SIG-M5 (cell line): ENCODE measurements around the gene WDR75.
"Not testable (repeated sequence)": the region's sequence is repeated elsewhere in the genome, so short reads cannot be mapped to it uniquely, and the experiment has no call there.

Experiments used
- DNase-seq: peaks from one replicate; lab custom pipeline; 2025; lab: John Stamatoyannopoulos, UW

Gene WDR75

DNA sequence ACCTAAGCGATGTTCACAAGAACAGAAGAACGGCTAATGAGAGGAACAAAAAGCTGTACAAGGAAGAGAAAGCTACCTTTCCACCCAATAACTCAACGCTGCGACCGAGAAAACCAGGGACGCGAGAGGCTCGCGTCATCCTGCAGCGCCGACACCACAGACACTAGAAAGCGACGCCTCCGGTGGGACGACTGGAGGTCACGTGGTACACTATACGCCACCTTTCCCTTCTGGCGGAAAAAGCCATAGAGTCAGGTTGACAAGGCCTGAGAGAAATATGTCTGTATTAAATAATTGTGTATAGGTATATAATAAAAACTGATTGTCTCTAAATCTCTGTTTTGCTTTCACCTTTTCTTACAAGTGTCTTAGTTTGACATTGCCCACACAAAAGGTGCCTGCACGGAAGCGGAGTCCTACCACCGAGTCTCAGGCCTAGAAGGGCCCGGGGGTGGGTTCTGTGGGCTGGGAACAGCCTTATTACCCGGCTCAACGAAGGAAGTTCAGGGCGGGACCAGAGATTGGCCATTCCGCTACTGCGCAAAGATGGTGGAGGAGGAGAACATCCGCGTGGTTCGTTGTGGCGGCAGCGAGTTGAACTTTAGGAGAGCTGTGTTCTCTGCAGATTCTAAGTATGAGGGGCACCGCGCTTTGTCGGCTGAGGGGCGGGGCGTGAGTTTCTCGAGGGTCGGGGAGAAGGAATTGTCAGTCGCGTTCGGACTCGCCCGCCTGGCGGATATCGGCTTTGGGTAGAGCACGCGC is at the start of gene WDR75:
WDR75 (plus strand) TSS at position 528 of the 762 bp plus-strand sequence; CDS start at position 547, 19 bp downstream.
- DNase-seq = peak; percentile 75

DNA sequence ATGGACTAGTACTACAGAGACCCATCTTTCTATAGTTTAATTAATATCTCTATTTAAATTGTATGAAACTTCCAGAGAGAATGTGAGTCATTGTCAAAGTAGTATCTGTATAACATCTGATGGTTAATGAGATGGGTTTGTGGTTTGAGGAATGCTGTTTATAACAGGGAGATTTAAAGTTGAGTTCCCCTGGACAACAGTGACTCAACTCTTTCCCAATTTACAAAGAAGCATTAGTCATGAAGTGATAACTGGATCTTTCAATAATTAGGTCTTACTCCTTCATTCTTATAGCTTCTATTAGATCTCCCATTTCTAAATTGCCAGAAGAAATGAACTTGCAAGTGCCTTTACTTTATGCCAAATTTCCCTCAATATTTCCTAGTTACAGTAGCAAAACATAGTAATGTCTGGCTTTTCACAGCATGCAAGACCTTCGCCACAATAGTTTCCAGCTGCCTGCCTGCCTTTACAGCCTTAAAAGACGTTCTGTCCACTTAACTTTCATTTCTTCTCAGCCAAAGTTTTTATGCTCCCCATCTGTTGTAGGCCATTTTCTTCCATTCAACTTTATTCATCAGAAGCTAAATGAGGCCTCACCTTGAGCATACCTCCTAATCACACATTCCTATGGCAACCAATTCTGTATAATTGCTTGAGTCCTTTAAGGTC is 47.7 kb upstream of the WDR75 start:
- no peak for DNase-seq

- DNase-seq = no peak
Observed at GRCh38 chr2:189394525-189394924, 46.7 kb upstream of the WDR75 start.

DNA sequence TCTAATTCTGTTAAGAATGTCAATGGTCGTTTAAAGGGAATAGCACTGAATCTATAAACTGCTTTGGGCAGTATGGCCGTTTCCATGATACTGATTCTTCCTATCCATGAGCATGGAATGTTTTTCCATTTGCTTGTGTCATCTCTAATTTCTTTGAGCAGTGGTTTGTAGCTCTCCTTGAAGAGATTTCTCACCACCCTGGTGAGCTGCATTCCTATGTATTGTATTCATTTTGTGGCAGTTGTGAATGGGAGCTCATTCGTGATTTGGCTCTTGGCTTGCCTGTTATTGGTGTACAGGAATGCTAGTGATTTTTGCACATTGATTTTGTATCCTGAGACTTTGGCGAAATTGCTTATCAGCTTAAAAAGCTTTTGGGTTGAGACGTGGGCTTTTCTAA is 38.3 kb upstream of the WDR75 start:
- DNase-seq = no peak

- DNase-seq = no peak
Observed at GRCh38 chr2:189406586-189407233, 34.6 kb upstream of the WDR75 start.

- no peak for DNase-seq
Observed at GRCh38 chr2:189407281-189408209, 33.7 kb upstream of the WDR75 start.

GRCh38 chr2:189408294-189408693 is 33.0 kb upstream of the WDR75 start:
- no peak for DNase-seq

DNA sequence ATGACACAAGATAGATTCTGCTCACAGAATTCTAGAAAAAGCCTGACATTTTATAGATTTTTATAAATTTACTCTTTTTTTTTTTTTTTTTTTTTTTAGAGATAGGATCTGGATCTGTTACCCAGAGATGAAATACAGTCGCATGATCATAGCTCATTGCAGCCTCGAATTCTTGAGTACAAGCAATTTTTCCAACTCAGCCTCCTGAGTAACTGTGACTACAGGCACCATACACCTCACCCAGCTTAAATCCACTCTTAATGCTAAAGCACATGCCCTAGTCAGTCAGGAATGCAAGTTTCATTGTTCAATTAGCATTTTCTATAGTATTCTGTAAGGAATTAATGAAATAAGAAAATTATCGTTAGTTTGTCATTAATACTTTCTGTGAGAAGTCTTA is 32.1 kb upstream of the WDR75 start:
- no peak for DNase-seq

GRCh38 chr2:189409647-189410046 is 31.6 kb upstream of the WDR75 start:
- DNase-seq = no peak

DNA sequence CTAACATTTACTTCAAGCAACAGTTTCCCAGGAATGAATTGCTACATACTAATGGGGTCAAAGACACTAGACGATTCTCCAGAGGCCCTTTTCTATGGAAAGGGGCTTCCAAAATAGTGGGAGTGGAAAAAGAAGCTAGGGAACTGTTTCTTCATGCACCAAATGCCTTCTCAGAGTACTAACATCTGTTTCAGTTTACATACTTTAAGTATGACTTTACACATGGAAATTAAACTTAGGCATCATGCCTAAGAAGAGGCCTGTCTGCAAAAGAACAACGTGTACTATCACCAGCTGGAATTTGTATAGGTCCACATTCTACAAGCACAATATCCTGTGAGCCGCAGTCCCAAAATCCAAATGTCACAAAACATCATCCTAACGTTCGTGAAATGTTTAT is 29.4 kb upstream of the WDR75 start:
- DNase-seq = no peak

- DNase-seq = no peak
Observed at GRCh38 chr2:189412330-189412953, 28.8 kb upstream of the WDR75 start.

GRCh38 chr2:189413249-189413648 is 28.0 kb upstream of the WDR75 start:
- no peak for DNase-seq

GRCh38 chr2:189421644-189422043 is 19.6 kb upstream of the WDR75 start:
- no peak for DNase-seq

DNA sequence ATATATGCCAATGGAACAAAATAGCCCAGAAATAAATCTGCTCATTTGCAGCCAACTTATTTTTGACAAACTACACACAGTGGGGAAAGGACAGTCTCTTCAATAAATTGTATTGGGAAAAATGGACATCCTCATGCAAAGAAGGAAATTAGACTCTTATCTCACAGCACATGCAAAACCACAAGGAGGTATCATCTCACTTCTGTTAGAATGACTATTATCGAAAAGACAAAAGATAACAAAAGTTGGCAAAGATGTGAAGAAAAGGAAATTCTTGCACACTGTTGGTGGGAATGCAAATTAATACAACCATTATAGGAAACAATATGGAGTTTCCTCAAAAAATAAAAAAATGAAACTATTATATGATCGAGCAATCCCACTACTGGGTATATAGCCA is 16.3 kb upstream of the WDR75 start:
- DNase-seq = no peak

DNA sequence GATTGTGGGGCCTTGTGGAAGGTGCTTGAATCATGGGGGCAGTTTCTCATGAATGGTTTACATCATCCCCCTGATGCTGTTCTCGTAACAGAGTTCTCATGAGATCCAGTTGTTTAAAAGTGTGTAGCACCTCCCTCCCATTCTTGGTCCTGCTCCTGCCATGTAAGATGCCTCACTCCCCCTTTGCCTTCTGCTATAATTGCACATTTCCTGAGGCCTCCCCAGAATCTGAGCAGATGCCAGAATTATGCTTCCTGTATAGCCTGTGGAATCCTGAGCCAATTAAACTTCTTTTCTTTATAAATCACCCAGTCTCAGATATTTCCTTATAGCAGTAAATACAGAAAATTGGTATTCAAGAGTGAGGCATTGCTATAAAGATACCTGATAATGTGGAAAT is 15.6 kb upstream of the WDR75 start:
- no peak for DNase-seq

GRCh38 chr2:189426886-189427285 is 14.4 kb upstream of the WDR75 start:
- no peak for DNase-seq

- no peak for DNase-seq
Observed at GRCh38 chr2:189427872-189428271, 13.4 kb upstream of the WDR75 start.

- DNase-seq = not testable (repeated sequence)
Observed at GRCh38 chr2:189430448-189430847, 10.8 kb upstream of the WDR75 start.

DNA sequence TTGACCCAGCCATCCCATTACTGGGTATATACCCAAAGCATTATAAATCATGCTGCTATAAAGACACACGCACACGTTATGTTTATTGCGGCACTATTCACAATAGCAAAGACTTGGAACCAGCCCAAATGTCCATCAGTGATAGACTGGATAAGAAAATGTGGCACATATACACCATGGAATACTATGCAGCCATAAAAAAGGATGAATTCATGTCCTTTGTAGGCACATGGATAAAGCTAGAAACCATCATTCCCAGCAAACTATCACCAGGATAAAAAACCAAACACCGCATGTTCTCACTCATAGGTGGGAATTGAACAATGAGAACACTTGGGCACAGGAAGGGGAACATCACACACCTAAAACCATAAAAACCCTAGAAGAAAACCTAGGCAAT is 5.5 kb upstream of the WDR75 start:
- DNase-seq = not testable (repeated sequence)

DNA sequence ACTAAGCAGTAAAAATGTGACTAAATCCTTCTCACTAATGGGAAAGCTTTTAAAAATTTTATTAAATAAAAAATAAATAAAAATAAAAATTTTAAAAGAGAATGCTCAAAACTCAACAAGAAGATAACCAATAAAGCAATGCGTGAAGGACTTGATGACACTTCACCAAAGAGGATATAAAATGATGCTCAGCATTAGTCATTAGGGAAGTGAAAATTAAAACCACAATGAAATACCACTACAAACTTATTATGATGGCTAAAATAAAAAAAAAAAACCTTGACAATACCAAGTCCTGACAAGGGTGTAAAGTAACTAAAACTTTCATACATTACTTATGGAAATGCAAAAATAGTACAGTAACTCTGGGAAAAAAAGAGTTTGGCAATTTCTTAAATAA is 3.3 kb upstream of the WDR75 start:
- no peak for DNase-seq

GRCh38 chr2:189439342-189439741 is 1.9 kb upstream of the WDR75 start:
- DNase-seq = no peak

GRCh38 chr2:189440644-189440946 is 679 bp upstream of the WDR75 start:
- no peak for DNase-seq
